ENCODE data around the gene RHBG.

DNA sequence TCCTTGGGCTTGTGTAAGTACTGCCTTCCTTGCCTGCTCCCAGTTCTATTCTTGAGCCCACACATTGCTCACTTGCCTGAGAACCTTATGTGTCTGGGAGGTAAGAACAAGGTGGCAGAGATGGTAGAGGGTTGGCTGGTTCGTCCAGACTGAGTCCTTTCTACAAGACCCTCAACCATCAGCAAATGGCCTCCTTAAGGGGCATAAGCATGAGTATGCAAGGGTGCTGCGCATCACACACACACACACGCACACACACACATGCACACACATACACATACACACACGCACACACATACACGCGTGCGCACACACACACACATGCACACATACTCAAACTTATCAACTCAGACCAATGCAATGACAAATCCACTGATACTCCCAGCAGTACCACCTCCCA lies 56.9 kb downstream of the RHBG start:
- no peak for TF ChIP-seq EZH2 (IDR thresholded peaks at IDR 0.05; ENCODE audit: low read depth)
- TF ChIP-seq, protein P1, sequence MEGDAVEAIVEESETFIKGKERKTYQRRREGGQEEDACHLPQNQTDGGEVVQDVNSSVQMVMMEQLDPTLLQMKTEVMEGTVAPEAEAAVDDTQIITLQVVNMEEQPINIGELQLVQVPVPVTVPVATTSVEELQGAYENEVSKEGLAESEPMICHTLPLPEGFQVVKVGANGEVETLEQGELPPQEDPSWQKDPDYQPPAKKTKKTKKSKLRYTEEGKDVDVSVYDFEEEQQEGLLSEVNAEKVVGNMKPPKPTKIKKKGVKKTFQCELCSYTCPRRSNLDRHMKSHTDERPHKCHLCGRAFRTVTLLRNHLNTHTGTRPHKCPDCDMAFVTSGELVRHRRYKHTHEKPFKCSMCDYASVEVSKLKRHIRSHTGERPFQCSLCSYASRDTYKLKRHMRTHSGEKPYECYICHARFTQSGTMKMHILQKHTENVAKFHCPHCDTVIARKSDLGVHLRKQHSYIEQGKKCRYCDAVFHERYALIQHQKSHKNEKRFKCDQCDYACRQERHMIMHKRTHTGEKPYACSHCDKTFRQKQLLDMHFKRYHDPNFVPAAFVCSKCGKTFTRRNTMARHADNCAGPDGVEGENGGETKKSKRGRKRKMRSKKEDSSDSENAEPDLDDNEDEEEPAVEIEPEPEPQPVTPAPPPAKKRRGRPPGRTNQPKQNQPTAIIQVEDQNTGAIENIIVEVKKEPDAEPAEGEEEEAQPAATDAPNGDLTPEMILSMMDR (conservative IDR thresholded peaks at IDR 0.05), result no peak
